ENCODE results near the gene GAST. TPM values are rescaled to one million over a fixed set of nuclear protein-coding genes. Genes with fewer than 3 reads are reported as not detected.

The GAST gene
- total and polyA plus RNA-seq, 2 of the 13 experiments (the other 11 are each of a cell fraction or from before 2014, with no cell fraction given): 0.32 to 0.42 TPM

GRCh38 chr17:41678411-41678906 is 33.7 kb upstream of the GAST start:
- in situ Hi-C loops (cut with HindIII; ENCODE audit: extremely low pct_ligation_motif_present, low pct_unique_long_range_greater_than_20kb): no loop called here
- no peak for DNase-seq (ENCODE audit: low spot score)
- TF ChIP-seq ZNF281 (CRISPR knock-in tag; IDR thresholded peaks at IDR 0.05; ENCODE audit: borderline replicate concordance): peak; percentile 46; the same call in 1 of the 2 replicates
- peak; percentile 100 for TF ChIP-seq SNAPC4 (CRISPR knock-in tag; IDR thresholded peaks at IDR 0.05)
- TF ChIP-seq SNAPC2 (CRISPR knock-in tag; IDR thresholded peaks at IDR 0.05): peak; percentile 100
- no peak for TF ChIP-seq ZNF234 (CRISPR knock-in tag; conservative IDR thresholded peaks at IDR 0.05)
- peak; percentile 17; the same call in 1 of the 2 replicates for TF ChIP-seq DMTF1 (CRISPR knock-in tag; IDR thresholded peaks at IDR 0.05)
- peak; percentile 40; the same call in 1 of the 2 replicates for TF ChIP-seq MBD4 (IDR thresholded peaks at IDR 0.05; ENCODE audit: borderline replicate concordance, low read length)
- no peak for TF ChIP-seq SP4 (CRISPR knock-in tag; IDR thresholded peaks at IDR 0.05)
- TF ChIP-seq MED8 (CRISPR knock-in tag; IDR thresholded peaks at IDR 0.05; ENCODE audit: insufficient replicate concordance): peak; percentile 49
- TF ChIP-seq THAP11 (CRISPR knock-in tag; IDR thresholded peaks at IDR 0.05): no peak
- no peak for TF ChIP-seq NR2F6 (IDR thresholded peaks at IDR 0.05)
- no peak for TF ChIP-seq NR2F6 (CRISPR knock-in tag; IDR thresholded peaks at IDR 0.05)
- TF ChIP-seq SOX13 (IDR thresholded peaks at IDR 0.05): no peak
- peak in 1 of 2 experiments; percentile 97; a peak in 1 of 4 replicates for TF ChIP-seq SOX13 (CRISPR knock-in tag; conservative IDR thresholded peaks at IDR 0.05 in 1 of 2, IDR thresholded peaks at IDR 0.05 in 1 of 2)
- no peak for TF ChIP-seq TEF (CRISPR knock-in tag; IDR thresholded peaks at IDR 0.05)

More at GRCh38 chr17:41678411-41678906, 33.7 kb upstream of the GAST start:
- Histone ChIP-seq H2AFZ (ENCODE audit: low read length) (peak overlapping the region; percentile 51), H3K27ac (ENCODE audit: extremely low read length, insufficient read depth, low read length) (no peak overlapping the region), H3K36me3 (replicated peaks in 1 of 2; ENCODE audit: control insufficient read depth in 1 of 2, insufficient read depth in 2 of 2, low read length in 2 of 2) (no peaks in the 10 kb centered on the region), H3K9ac (ENCODE audit: insufficient read depth, low read depth, low read length) (peak overlapping the region; percentile 52), H3K4me2 (ENCODE audit: low read depth, low read length) (peak overlapping the region; percentile 73), H3K79me2 (ENCODE audit: insufficient read depth, low read length) (no peaks in the 10 kb centered on the region), H3K9me3 (ENCODE audit: low read length) (no peaks in the 10 kb centered on the region), H3K27me3 (ENCODE audit: control insufficient read depth in 1 of 2, insufficient read depth in 2 of 2, low read length in 2 of 2) (peaks cover 2 to 8% of the 10 kb centered on the region in 2 experiments; a peak in 4 of 5 replicates), H3K4me3 (replicated peaks in 1 of 3; ENCODE audit: insufficient read depth in 1 of 3, low read depth in 2 of 3, low read length in 3 of 3) (peak overlapping the region; percentile 23 to 42 (median 42); a peak in 5 of 6 replicates), H4K20me1 (ENCODE audit: insufficient read depth, low read length) (no peaks in the 10 kb centered on the region), H3K4me1 (ENCODE audit: insufficient read depth, low read length) (peaks cover 50% of the 10 kb centered on the region)
- intact Hi-C loops (cut with micrococcal nuclease; ENCODE audit: unreplicated experiment): no loop called here
- ChIA-PET CTCF (ENCODE audit: low intra/inter-chr PET ratio, low total read pairs) (no interaction called here), POLR2A (interaction anchor here (0.7 to 7.2 kb wide), 10 partner anchors 11 to 1127 kb away, joined by 3 to 443 read pairs (median 4); partner anchors contain the start of genes EIF1, JUP and KRT19)
- no TSS peak for BruUV-seq (replicated peaks)
- FAIRE-seq (no peak), ATAC-seq (peak; percentile 55)
- 3% methylated on average over 2 of the region's 2 CpGs for WGBS (ENCODE audit: low lambda C conversion rate)

Data from HepG2 (cell line).